ENCODE results near the gene SNRNP35.

- TF ChIP-seq CTCF (IDR thresholded peaks at IDR 0.05; ENCODE audit: insufficient read depth, low read depth, low read length): no peak
- no peak for TF ChIP-seq EZH2 (IDR thresholded peaks at IDR 0.05; ENCODE audit: insufficient read depth, low read length)
These were observed 33.1 kb downstream of the SNRNP35 start for GRCh38 chr12:123491056-123491455.

Measured in astrocyte (in vitro differentiated cells and primary cell).